KMS-11 (cell line): Measurements from ENCODE around the gene ZNF652.

Source experiments
- H2AFZ ChIP-seq: fragments of 200-600 bp; sonication (generic); 2 replicates; pipeline ENCODE4 v1.6.1; 2016; ENCODE audit warnings: antibody characterized with exemption, mixed run types, low read depth
- H3K27ac ChIP-seq: fragments of 200-600 bp; sonication (generic); 2 replicates; pipeline ENCODE4 v1.6.1; 2016; ENCODE audit warnings: mild to moderate bottlenecking, mixed run types
- H3K27me3 ChIP-seq: fragments of 200-600 bp; sonication (generic); 2 replicates; pipeline ENCODE4 v1.6.1; 2017; ENCODE audit warnings: mild to moderate bottlenecking, low read depth, mixed run types, moderate library complexity; ENCODE audit not compliant: insufficient read depth
- H3K36me3 ChIP-seq: fragments of 200-600 bp; sonication (generic); 2 replicates; pipeline ENCODE4 v1.6.1; 2017; ENCODE audit warnings: mild to moderate bottlenecking, mixed run types; ENCODE audit not compliant: insufficient read depth
- H3K4me1 ChIP-seq: fragments of 200-600 bp; sonication (generic); 2 replicates; pipeline ENCODE4 v1.6.1; 2016; ENCODE audit warnings: mild to moderate bottlenecking, low read depth, mixed run types; ENCODE audit not compliant: poor library complexity, severe bottlenecking
- H3K4me2 ChIP-seq: fragments of 200-600 bp; sonication (generic); 2 replicates; pipeline ENCODE4 v1.7.0; 2016; ENCODE audit warnings: mild to moderate bottlenecking, mixed run types
- H3K4me3 ChIP-seq: fragments of 200-600 bp; sonication (generic); IDR thresholded peaks from 2 replicates; pipeline ENCODE4 v1.6.1; 2017; ENCODE audit warnings: low read depth, low read length, mixed read lengths; ENCODE audit not compliant: insufficient read depth
- H3K79me2 ChIP-seq: fragments of 200-600 bp; sonication (generic); 2 replicates; pipeline ENCODE4 v1.6.1; 2016; ENCODE audit warnings: low read depth, mixed run types; ENCODE audit not compliant: insufficient read depth
- H3K9ac ChIP-seq: fragments of 200-600 bp; sonication (generic); 2 replicates; pipeline ENCODE4 v1.6.1; 2016; ENCODE audit warnings: mild to moderate bottlenecking, mixed run types
- H4K20me1 ChIP-seq: fragments of 200-600 bp; sonication (generic); 2 replicates; pipeline ENCODE4 v1.6.1; 2016; ENCODE audit warnings: mild to moderate bottlenecking, mixed run types; ENCODE audit not compliant: insufficient read depth
- TF ChIP-seq, protein P1 (sequence below): fragments of 200-600 bp; sonication (generic); conservative IDR thresholded peaks from 2 replicates; pipeline ENCODE4 v1.6.1; 2017; ENCODE audit warnings: low read depth, mild to moderate bottlenecking, antibody characterized with exemption, low read length, moderate library complexity, mixed read lengths

Gene ZNF652

DNA sequence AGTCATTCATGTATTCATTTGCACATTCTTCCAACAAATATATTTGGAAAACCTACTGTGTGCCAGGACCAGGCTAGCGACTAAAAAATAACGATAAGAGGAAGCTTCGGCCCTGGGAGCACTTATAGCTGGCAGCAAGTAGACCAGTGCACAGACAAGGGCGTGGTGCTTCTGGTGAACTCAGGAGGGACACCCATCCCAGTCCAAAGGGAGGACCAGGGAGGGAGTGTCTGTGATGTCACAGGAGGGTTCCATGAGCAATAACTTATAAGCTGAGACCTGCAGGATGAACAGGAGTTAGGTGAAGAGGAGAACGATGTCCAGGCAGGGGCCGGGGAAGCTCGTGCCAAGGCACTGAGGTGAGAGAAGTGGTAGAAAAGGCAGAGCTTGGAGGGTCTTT is 114.1 kb downstream of the ZNF652 start:
- Histone ChIP-seq H3K4me1 (no peaks in the 10 kb centered on the region), H3K27me3 (no peaks in the 10 kb centered on the region), H4K20me1 (no peaks in the 10 kb centered on the region), H2AFZ (no peak overlapping the region), H3K27ac (no peak overlapping the region), H3K9ac (no peak overlapping the region), H3K79me2 (no peaks in the 10 kb centered on the region), H3K4me3 (no peak overlapping the region), H3K4me2 (no peak overlapping the region), H3K36me3 (no peaks in the 10 kb centered on the region)
- TF ChIP-seq, protein P1, sequence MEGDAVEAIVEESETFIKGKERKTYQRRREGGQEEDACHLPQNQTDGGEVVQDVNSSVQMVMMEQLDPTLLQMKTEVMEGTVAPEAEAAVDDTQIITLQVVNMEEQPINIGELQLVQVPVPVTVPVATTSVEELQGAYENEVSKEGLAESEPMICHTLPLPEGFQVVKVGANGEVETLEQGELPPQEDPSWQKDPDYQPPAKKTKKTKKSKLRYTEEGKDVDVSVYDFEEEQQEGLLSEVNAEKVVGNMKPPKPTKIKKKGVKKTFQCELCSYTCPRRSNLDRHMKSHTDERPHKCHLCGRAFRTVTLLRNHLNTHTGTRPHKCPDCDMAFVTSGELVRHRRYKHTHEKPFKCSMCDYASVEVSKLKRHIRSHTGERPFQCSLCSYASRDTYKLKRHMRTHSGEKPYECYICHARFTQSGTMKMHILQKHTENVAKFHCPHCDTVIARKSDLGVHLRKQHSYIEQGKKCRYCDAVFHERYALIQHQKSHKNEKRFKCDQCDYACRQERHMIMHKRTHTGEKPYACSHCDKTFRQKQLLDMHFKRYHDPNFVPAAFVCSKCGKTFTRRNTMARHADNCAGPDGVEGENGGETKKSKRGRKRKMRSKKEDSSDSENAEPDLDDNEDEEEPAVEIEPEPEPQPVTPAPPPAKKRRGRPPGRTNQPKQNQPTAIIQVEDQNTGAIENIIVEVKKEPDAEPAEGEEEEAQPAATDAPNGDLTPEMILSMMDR: no peak

DNA sequence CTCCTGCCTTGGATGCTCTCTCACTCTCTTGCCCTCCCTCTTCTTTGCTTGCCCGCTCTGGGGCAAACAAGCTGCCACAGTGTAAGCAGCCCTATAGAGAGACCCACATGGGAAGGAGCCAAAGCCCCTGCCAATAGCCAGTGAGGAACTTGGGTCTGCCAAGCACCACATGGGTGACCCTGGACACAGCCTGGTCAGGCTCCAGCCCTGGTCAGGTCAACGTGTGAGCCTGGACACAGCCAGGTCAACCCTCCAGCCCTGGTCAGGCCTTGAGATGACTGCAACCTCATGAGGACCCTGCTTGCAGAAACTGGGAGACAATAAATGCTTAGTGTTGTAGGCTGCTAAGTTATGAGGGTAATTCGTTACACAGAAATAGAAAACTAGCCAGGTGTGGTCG is 117.2 kb downstream of the ZNF652 start:
- H3K9ac ChIP-seq: no peak overlapping the region
- no peaks in the 10 kb centered on the region for H4K20me1 ChIP-seq
- no peak overlapping the region for H3K4me3 ChIP-seq
- no peak overlapping the region for H3K4me2 ChIP-seq
- no peaks in the 10 kb centered on the region for H3K4me1 ChIP-seq
- no peak overlapping the region for H3K27ac ChIP-seq
- no peak overlapping the region for H2AFZ ChIP-seq
- no peaks in the 10 kb centered on the region for H3K27me3 ChIP-seq
- TF ChIP-seq, protein P1: no peak
- no peaks in the 10 kb centered on the region for H3K79me2 ChIP-seq
- no peaks in the 10 kb centered on the region for H3K36me3 ChIP-seq
